Measurements from ENCODE around the gene ORMDL1. TPM values are rescaled to one million over a fixed set of nuclear protein-coding genes. Genes with fewer than 3 reads are reported as not detected.
A peak's percentile ranks its signal among the peaks of the same experiment; 100 is the strongest.

ORMDL1 gene
- 73.0 and 92.8 TPM in 2 replicates for polyA plus RNA-seq (2011; rRNA removed)
- polyA minus RNA-seq (2011; rRNA and poly(A)+ RNA removed): 12.8 and 22.6 TPM in 2 replicates

GRCh38 chr2:189783927-189784867, at the start of gene ORMDL1, which contains the start of gene PMS1:
Gene ORMDL1 (minus strand): TSS chr2:189784339. CDS start chr2:189782595, 1,744 bp downstream.
Gene PMS1 (plus strand): TSS chr2:189784450. CDS start chr2:189791810, 7,360 bp downstream.
- ChIA-PET CTCF (interaction anchor here (0.9 to 1.6 kb wide), 2 partner anchors 14 to 22 kb away, joined by 3 to 4 read pairs; partner anchors contain the start of gene OSGEPL1), POLR2A (interaction anchor here (0.6 to 1.5 kb wide), 2 partner anchors 22 to 99 kb away, joined by 4 to 7 read pairs; partner anchors contain the start of gene OSGEPL1)
- no peaks in the 10 kb centered on the region for H3K27me3 ChIP-seq (ENCODE audit: control insufficient read depth, insufficient read depth, low read length)
- TF ChIP-seq CTCF (IDR thresholded peaks at IDR 0.05; ENCODE audit: low read depth, low read length): no peak
- DNase-seq (ENCODE audit: low read depth, low spot score): peak; percentile 89
- peak within 1 kb of the TSS; percentile 65 for H3K4me3 ChIP-seq (ENCODE audit: low read depth, low read length)
- H3K27ac ChIP-seq (ENCODE audit: low read depth, low read length): peak within 1 kb of the TSS; percentile 95
- H3K9me3 ChIP-seq (ENCODE audit: control insufficient read depth, insufficient read depth, low read length): no peaks in the 10 kb centered on the region

- POLR2A ChIA-PET: no interaction called here
- CTCF ChIA-PET: interaction anchor here (0.6 kb wide), 1 partner anchor 516 kb away, joined by 4 read pairs; no protein-coding TSS in a partner anchor
Observed at GRCh38 chr2:189830510-189830909, 46.4 kb upstream of the ORMDL1 start.

GRCh38 chr2:189829102-189829833, 45.1 kb upstream of the ORMDL1 start:
- CTCF ChIA-PET: interaction anchor here (0.8 kb wide), 1 partner anchor 169 kb away, joined by 5 read pairs; no protein-coding TSS in a partner anchor
- no peak for TF ChIP-seq CTCF (IDR thresholded peaks at IDR 0.05; ENCODE audit: low read depth, low read length)
- no peak for DNase-seq (ENCODE audit: low read depth, low spot score)
- Histone ChIP-seq H3K4me3 (ENCODE audit: low read depth, low read length) (no peak overlapping the region), H3K27ac (ENCODE audit: low read depth, low read length) (no peak overlapping the region), H3K27me3 (ENCODE audit: control insufficient read depth, insufficient read depth, low read length) (no peaks in the 10 kb centered on the region), H3K9me3 (ENCODE audit: control insufficient read depth, insufficient read depth, low read length) (no peaks in the 10 kb centered on the region)
- POLR2A ChIA-PET: no interaction called here

More at GRCh38 chr2:189830510-189830909, 46.4 kb upstream of the ORMDL1 start:
- no peak for TF ChIP-seq CTCF (IDR thresholded peaks at IDR 0.05; ENCODE audit: low read depth, low read length)
- no peaks in the 10 kb centered on the region for H3K27me3 ChIP-seq (ENCODE audit: control insufficient read depth, insufficient read depth, low read length)
- H3K4me3 ChIP-seq (ENCODE audit: low read depth, low read length): no peak overlapping the region
- no peaks in the 10 kb centered on the region for H3K9me3 ChIP-seq (ENCODE audit: control insufficient read depth, insufficient read depth, low read length)
- H3K27ac ChIP-seq (ENCODE audit: low read depth, low read length): no peak overlapping the region
- no peak for DNase-seq (ENCODE audit: low read depth, low spot score)

GRCh38 chr2:189826039-189826438, 41.9 kb upstream of the ORMDL1 start:
- TF ChIP-seq CTCF (IDR thresholded peaks at IDR 0.05; ENCODE audit: low read depth, low read length): no peak
- H3K27ac ChIP-seq (ENCODE audit: low read depth, low read length): no peak overlapping the region
- H3K4me3 ChIP-seq (ENCODE audit: low read depth, low read length): no peak overlapping the region
- POLR2A ChIA-PET: no interaction called here
- peaks cover 5% of the 10 kb centered on the region; the same call in 1 of the 2 replicates for H3K9me3 ChIP-seq (ENCODE audit: control insufficient read depth, insufficient read depth, low read length)
- no peaks in the 10 kb centered on the region for H3K27me3 ChIP-seq (ENCODE audit: control insufficient read depth, insufficient read depth, low read length)
- CTCF ChIA-PET: no interaction called here
- no peak for DNase-seq (ENCODE audit: low read depth, low spot score)

All from AG04450 (cell line).